ENCODE data around the gene APAF1.

Gene APAF1

GRCh38 chr12:98772818-98773217, 127.7 kb downstream of the APAF1 start:
- ChIA-PET CTCF (interaction anchor here (0.6 kb wide), 1 partner anchor 120 kb away, joined by 5 read pairs; no protein-coding TSS in a partner anchor), POLR2A (no interaction called here)
- peaks cover 14% of the 10 kb centered on the region; the same call in 1 of the 2 replicates for H3K4me1 ChIP-seq (ENCODE audit: control insufficient read depth, insufficient read depth, low read length)
- no peak overlapping the region for H3K27ac ChIP-seq (ENCODE audit: extremely low read depth, low read depth, low read length)
- H3K9me3 ChIP-seq (ENCODE audit: control insufficient read depth, insufficient read depth, low read depth, low read length) = no peaks in the 10 kb centered on the region
- no peaks in the 10 kb centered on the region for H3K36me3 ChIP-seq (ENCODE audit: control insufficient read depth in 2 of 2, insufficient read depth in 1 of 2, low read length in 2 of 2)
- H3K4me3 ChIP-seq (ENCODE audit: low read depth, low read length) = no peak overlapping the region
- TF ChIP-seq ZNF529 (tag by site-specific recombination; IDR thresholded peaks at IDR 0.05; ENCODE audit: insufficient replicate concordance) (no peak), BCL11B (tag by site-specific recombination; IDR thresholded peaks at IDR 0.05; ENCODE audit: low read depth) (no peak), ZNF701 (tag by site-specific recombination; IDR thresholded peaks at IDR 0.05) (no peak), ZNF221 (tag by site-specific recombination; IDR thresholded peaks at IDR 0.05; ENCODE audit: borderline replicate concordance) (no peak), ZNF19 (tag by site-specific recombination; IDR thresholded peaks at IDR 0.05; ENCODE audit: low read depth) (no peak), ZNF2 (tag by site-specific recombination; IDR thresholded peaks at IDR 0.05) (no peak), ZBTB26 (tag by site-specific recombination; optimal IDR thresholded peaks at IDR 0.05) (no peak), ZNF423 (tag by site-specific recombination; IDR thresholded peaks at IDR 0.05) (no peak), ZNF843 (tag by site-specific recombination; IDR thresholded peaks at IDR 0.05) (no peak), ZNF274 (IDR thresholded peaks at IDR 0.05; ENCODE audit: low read length) (no peak), ZNF274 (tag by site-specific recombination; IDR thresholded peaks at IDR 0.05; ENCODE audit: borderline replicate concordance) (no peak), ZNF670 (tag by site-specific recombination; IDR thresholded peaks at IDR 0.05; ENCODE audit: low read depth) (no peak)

GRCh38 chr12:98780261-98780660, 135.2 kb downstream of the APAF1 start:
- ChIA-PET CTCF (no interaction called here), POLR2A (no interaction called here)
- H3K9me3 ChIP-seq (ENCODE audit: control insufficient read depth, insufficient read depth, low read depth, low read length) = no peaks in the 10 kb centered on the region
- TF ChIP-seq SP2 (tag by site-specific recombination; IDR thresholded peaks at IDR 0.05) = no peak
- no peak for TF ChIP-seq OSR2 (tag by site-specific recombination; IDR thresholded peaks at IDR 0.05)
- no peak for TF ChIP-seq BCL6B (tag by site-specific recombination; IDR thresholded peaks at IDR 0.05)
- H3K4me1 ChIP-seq (ENCODE audit: control insufficient read depth, insufficient read depth, low read length) = no peaks in the 10 kb centered on the region
- no peak overlapping the region for H3K4me3 ChIP-seq (ENCODE audit: low read depth, low read length)
- no peaks in the 10 kb centered on the region for H3K36me3 ChIP-seq (ENCODE audit: control insufficient read depth in 2 of 2, insufficient read depth in 1 of 2, low read length in 2 of 2)
- H3K27ac ChIP-seq (ENCODE audit: extremely low read depth, low read depth, low read length) = no peak overlapping the region

GRCh38 chr12:98783420-98783819, 138.3 kb downstream of the APAF1 start:
- ChIA-PET CTCF (interaction anchor here (0.7 to 1.4 kb wide), 2 partner anchors 21 to 84 kb away, joined by 3 read pairs; no protein-coding TSS in a partner anchor), POLR2A (no interaction called here)
- no peak overlapping the region for H3K27ac ChIP-seq (ENCODE audit: extremely low read depth, low read depth, low read length)
- H3K9me3 ChIP-seq (ENCODE audit: control insufficient read depth, insufficient read depth, low read depth, low read length) = no peaks in the 10 kb centered on the region
- H3K4me1 ChIP-seq (ENCODE audit: control insufficient read depth, insufficient read depth, low read length) = no peaks in the 10 kb centered on the region
- no peaks in the 10 kb centered on the region for H3K36me3 ChIP-seq (ENCODE audit: control insufficient read depth in 2 of 2, insufficient read depth in 1 of 2, low read length in 2 of 2)
- no peak for TF ChIP-seq KLF1 (tag by site-specific recombination; IDR thresholded peaks at IDR 0.05)
- TF ChIP-seq ZNF664 (tag by site-specific recombination; IDR thresholded peaks at IDR 0.05) = no peak
- no peak for TF ChIP-seq ZNF488 (tag by site-specific recombination; IDR thresholded peaks at IDR 0.05)
- no peak for TF ChIP-seq ZNF580 (tag by site-specific recombination; IDR thresholded peaks at IDR 0.05)
- no peak for TF ChIP-seq ZNF521 (tag by site-specific recombination; IDR thresholded peaks at IDR 0.05)
- TF ChIP-seq ZSCAN16 (tag by site-specific recombination; IDR thresholded peaks at IDR 0.05) = no peak
- TF ChIP-seq ZNF558 (tag by site-specific recombination; IDR thresholded peaks at IDR 0.05) = no peak
- no peak overlapping the region for H3K4me3 ChIP-seq (ENCODE audit: low read depth, low read length)
